ENCODE results near the gene PRMT1. TPM values are rescaled to one million over a fixed set of nuclear protein-coding genes. Genes with fewer than 3 reads are reported as not detected.

Gene PRMT1
- total RNA-seq, 1 donor from 2014 or later: 372 TPM

GRCh38 chr19:49665036-49665350, 12.1 kb upstream of the PRMT1 start:
- ChIA-PET POLR2A (interaction anchor here (0.6 to 7.4 kb wide), 9 partner anchors 10 to 1152 kb away, joined by 3 to 88 read pairs (median 6); partner anchors contain the start of genes PRMT1, PRR12, RPS11 and RRAS), CTCF (interaction anchor here (1.5 to 2.5 kb wide), 5 partner anchors 8 to 20 kb away, joined by 3 to 8 read pairs (median 4); no protein-coding TSS in a partner anchor)
- no peaks in the 10 kb centered on the region for H3K9me3 Mint-ChIP-seq
- peaks cover 40% of the 10 kb centered on the region for H3K4me1 Mint-ChIP-seq
- H3K27ac Mint-ChIP-seq: peak overlapping the region; percentile 95
- no peaks in the 10 kb centered on the region for H3K27me3 Mint-ChIP-seq
- no peak for DNase-seq
- peak overlapping the region; percentile 98 for H3K4me3 Mint-ChIP-seq
- no peak for TF ChIP-seq CTCF (IDR thresholded peaks at IDR 0.05)
- intact Hi-C loops (cut with micrococcal nuclease): loop anchor here (1.0 to 2.0 kb wide), 4 partner anchors 12 to 212 kb away; partner anchors contain the start of genes ALDH16A1, PRMT1, PRR12 and SCAF1
- peaks cover 51% of the 10 kb centered on the region for H3K36me3 Mint-ChIP-seq (ENCODE audit: low read depth)
- ATAC-seq (ENCODE audit: low read depth): peak; percentile 1

GRCh38 chr19:49665351-49666119, 11.5 kb upstream of the PRMT1 start, which contains the start of the genes BCL2L12 and IRF3:
Gene BCL2L12, plus strand, starts transcription at chr19:49665933. Its CDS starts 760 bp downstream, at chr19:49666693.
Gene IRF3, minus strand, starts transcription at chr19:49665857. Its CDS starts 1,019 bp downstream, at chr19:49664838.
- intact Hi-C loops (cut with micrococcal nuclease): loop anchor here (1.0 to 2.0 kb wide), 4 partner anchors 12 to 212 kb away; partner anchors contain the start of genes ALDH16A1, PRMT1, PRR12 and SCAF1
- Mint-ChIP-seq H3K36me3 (ENCODE audit: low read depth) (peaks cover 46% of the 10 kb centered on the region), H3K27ac (peak within 1 kb of the TSS; percentile 95), H3K4me1 (peaks cover 40% of the 10 kb centered on the region), H3K9me3 (no peaks in the 10 kb centered on the region), H3K4me3 (peak within 1 kb of the TSS; percentile 98), H3K27me3 (no peaks in the 10 kb centered on the region)
- DNase-seq (peak; percentile 99), ATAC-seq (ENCODE audit: low read depth) (peak; percentile 86)
- TF ChIP-seq CTCF (IDR thresholded peaks at IDR 0.05): no peak
- ChIA-PET CTCF (interaction anchor here (1.5 to 2.5 kb wide), 4 partner anchors 11 to 20 kb away, joined by 4 to 8 read pairs (median 6); no protein-coding TSS in a partner anchor), POLR2A (interaction anchor here (0.5 to 7.4 kb wide), 10 partner anchors 10 to 1865 kb away, joined by 3 to 88 read pairs (median 5); partner anchors contain the start of genes PRMT1, PRR12, RPS11 and RRAS)

- intact Hi-C loops (cut with micrococcal nuclease): no loop called here
- ATAC-seq (ENCODE audit: low read depth) (no peak), DNase-seq (no peak)
- no peaks in the 10 kb centered on the region for H3K27me3 Mint-ChIP-seq
- H3K36me3 Mint-ChIP-seq (ENCODE audit: low read depth): peaks cover 42% of the 10 kb centered on the region
- no peaks in the 10 kb centered on the region for H3K9me3 Mint-ChIP-seq
- peaks cover 40% of the 10 kb centered on the region for H3K4me1 Mint-ChIP-seq
- ChIA-PET POLR2A (interaction anchor here (0.5 to 7.4 kb wide), 7 partner anchors 10 to 1865 kb away, joined by 3 to 88 read pairs (median 12); partner anchors contain the start of genes PRMT1, PRR12, RRAS and SCAF1), CTCF (interaction anchor here (1.5 to 2.5 kb wide), 2 partner anchors 13 to 15 kb away, joined by 4 to 7 read pairs; no protein-coding TSS in a partner anchor)
- TF ChIP-seq CTCF (IDR thresholded peaks at IDR 0.05): no peak
- H3K4me3 Mint-ChIP-seq: peak overlapping the region; percentile 98
- peak overlapping the region; percentile 95 for H3K27ac Mint-ChIP-seq
These were observed 11.0 kb upstream of the PRMT1 start for GRCh38 chr19:49666120-49666444.

GRCh38 chr19:49667473-49667872, 9.6 kb upstream of the PRMT1 start:
- TF ChIP-seq CTCF (IDR thresholded peaks at IDR 0.05): no peak
- ATAC-seq (ENCODE audit: low read depth) (no peak), DNase-seq (no peak)
- Mint-ChIP-seq H3K36me3 (ENCODE audit: low read depth) (peaks cover 33% of the 10 kb centered on the region), H3K27me3 (no peaks in the 10 kb centered on the region), H3K4me3 (peak overlapping the region; percentile 98), H3K27ac (peak overlapping the region; percentile 46), H3K9me3 (no peaks in the 10 kb centered on the region), H3K4me1 (peaks cover 47% of the 10 kb centered on the region)
- CTCF ChIA-PET: interaction anchor here (2.5 kb wide), 1 partner anchor 11 kb away, joined by 7 read pairs; no protein-coding TSS in a partner anchor
- intact Hi-C loops (cut with micrococcal nuclease): no loop called here
- POLR2A ChIA-PET: interaction anchor here (1.0 to 7.4 kb wide), 2 partner anchors 9 to 22 kb away, joined by 3 to 88 read pairs; partner anchors contain the start of gene PRMT1

- POLR2A ChIA-PET: interaction anchor here (0.5 to 0.7 kb wide), 3 partner anchors 107 to 120 kb away, joined by 3 to 8 read pairs (median 5); no protein-coding TSS in a partner anchor
- CTCF ChIA-PET: no interaction called here
- no peaks in the 10 kb centered on the region for H3K27me3 Mint-ChIP-seq
- no peak overlapping the region for H3K27ac Mint-ChIP-seq
- peaks cover 44% of the 10 kb centered on the region for H3K4me1 Mint-ChIP-seq
- no peak for TF ChIP-seq CTCF (IDR thresholded peaks at IDR 0.05)
- peaks cover 22% of the 10 kb centered on the region for H3K36me3 Mint-ChIP-seq (ENCODE audit: low read depth)
- no peak overlapping the region for H3K4me3 Mint-ChIP-seq
- DNase-seq (no peak), ATAC-seq (ENCODE audit: low read depth) (no peak)
- intact Hi-C loops (cut with micrococcal nuclease): no loop called here
- H3K9me3 Mint-ChIP-seq: no peaks in the 10 kb centered on the region
These were observed 7.6 kb upstream of the PRMT1 start for GRCh38 chr19:49669516-49669915.

Data from activated B cell treated with CpG ODN at 0.5 μM for 24 hours (primary cell).